ENCODE data around the gene TMUB2. TPM values are rescaled to one million over a fixed set of nuclear protein-coding genes. Genes with fewer than 3 reads are reported as not detected.
A peak's percentile ranks its signal among the peaks of the same experiment; 100 is the strongest.

Gene TMUB2
- total RNA-seq, 4 donors from 2014 or later: 19.8 to 66.6 (median 52.7) TPM

- TF ChIP-seq CTCF (IDR thresholded peaks at IDR 0.05): no peak
- TF ChIP-seq POLR2A (IDR thresholded peaks at IDR 0.05): no peak
- Histone ChIP-seq H3K4me3 (peak overlapping the region; percentile 87 to 98 (median 96)), H3K4me1 (peaks cover 0 to 30% (median 6%) of the 10 kb centered on the region in 4 donors), H3K27me3 (no peaks in the 10 kb centered on the region), H3K36me3 (peaks cover 0 to 42% (median 0%) of the 10 kb centered on the region in 3 donors), H3K27ac (peak overlapping the region; percentile 99 to 100 (median 99)), H3K9me3 (no peaks in the 10 kb centered on the region)
- peak in 2 of 3 donors; percentile 54 to 66 for DNase-seq
Measured at GRCh38 chr17:44197980-44198720, 11.4 kb downstream of the TMUB2 start.

- Histone ChIP-seq H3K4me1 (peaks cover 0 to 33% (median 6%) of the 10 kb centered on the region in 4 donors), H3K27ac (peak overlapping the region; percentile 99 to 100 (median 99)), H3K4me3 (peak overlapping the region; percentile 87 to 98 (median 96)), H3K9me3 (no peaks in the 10 kb centered on the region), H3K36me3 (peaks cover 0 to 34% (median 0%) of the 10 kb centered on the region in 3 donors), H3K27me3 (no peaks in the 10 kb centered on the region)
- TF ChIP-seq POLR2A (IDR thresholded peaks at IDR 0.05) (peak in 1 of 2 donors; percentile 48), CTCF (IDR thresholded peaks at IDR 0.05) (no peak)
- DNase-seq: peak; percentile 60 to 87 (median 79)
Measured at GRCh38 chr17:44198721-44199552, 12.2 kb downstream of the TMUB2 start.

GRCh38 chr17:44199553-44200477, 13.0 kb downstream of the TMUB2 start, which contains the start of gene ATXN7L3:
TSS of gene ATXN7L3 (minus strand) at chr17:44199884. CDS start at chr17:44198070, 1,814 bp downstream.
- H3K9me3 ChIP-seq: no peaks in the 10 kb centered on the region
- peak; percentile 100 for DNase-seq
- no peaks in the 10 kb centered on the region for H3K27me3 ChIP-seq
- H3K36me3 ChIP-seq: peaks cover 0 to 25% (median 0%) of the 10 kb centered on the region in 3 donors
- peak within 1 kb of the TSS; percentile 99 to 100 (median 99) for H3K27ac ChIP-seq
- H3K4me1 ChIP-seq: peaks cover 0 to 40% (median 6%) of the 10 kb centered on the region in 4 donors
- TF ChIP-seq CTCF (IDR thresholded peaks at IDR 0.05) (no peak), POLR2A (IDR thresholded peaks at IDR 0.05) (peak in 1 of 2 donors; percentile 47)
- peak within 1 kb of the TSS; percentile 87 to 98 (median 96) for H3K4me3 ChIP-seq

- H3K9me3 ChIP-seq: no peaks in the 10 kb centered on the region
- H3K27ac ChIP-seq: peak overlapping the region; percentile 99 to 100 (median 99)
- H3K27me3 ChIP-seq: no peaks in the 10 kb centered on the region
- no peak for DNase-seq
- peaks cover 0 to 40% (median 6%) of the 10 kb centered on the region in 4 donors for H3K4me1 ChIP-seq
- TF ChIP-seq POLR2A (IDR thresholded peaks at IDR 0.05) (no peak), CTCF (IDR thresholded peaks at IDR 0.05) (no peak)
- peak overlapping the region; percentile 87 to 98 (median 96) for H3K4me3 ChIP-seq
- peaks cover 0 to 17% (median 0%) of the 10 kb centered on the region in 3 donors for H3K36me3 ChIP-seq
Measured at GRCh38 chr17:44200478-44201155, 13.8 kb downstream of the TMUB2 start.

Data from Peyer's patch (tissue), 4 donors.